HG03575 (cell line): ENCODE measurements around the gene GASK1A.

Experiments
- ATAC-seq: cut with Tn5 transposase; IDR thresholded peaks from one replicate; pipeline ENCODE4 v1.9.1; 2021; ENCODE audit not compliant: unreplicated experiment, insufficient number of reproducible peaks, low FRiP score; ENCODE audit errors: extremely low read depth

The GASK1A gene

GRCh38 chr3:43074901-43075689, 96.0 kb downstream of the GASK1A start:
- no peak for ATAC-seq

GRCh38 chr3:43075904-43076661, 97.0 kb downstream of the GASK1A start:
- no peak for ATAC-seq

DNA sequence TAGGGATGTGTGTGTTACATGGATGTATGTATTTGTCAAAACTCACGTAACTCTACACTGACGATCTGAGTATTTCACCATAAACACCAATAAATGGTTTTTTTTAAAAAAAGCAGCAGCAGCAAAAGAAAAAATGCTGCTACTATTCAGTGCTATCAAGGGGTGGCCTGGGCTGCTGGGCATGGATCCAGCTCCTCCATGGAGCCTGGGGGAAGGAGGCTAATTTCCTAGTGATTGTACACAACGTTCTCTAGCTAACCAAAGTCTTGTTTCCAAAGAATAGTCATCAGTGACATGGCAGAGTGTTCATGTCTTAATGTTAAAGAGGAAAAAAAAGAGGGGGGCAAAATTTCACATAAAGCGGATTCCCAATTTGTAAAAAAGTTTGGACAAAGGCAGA, 97.7 kb downstream of the GASK1A start:
- ATAC-seq, result no peak

DNA sequence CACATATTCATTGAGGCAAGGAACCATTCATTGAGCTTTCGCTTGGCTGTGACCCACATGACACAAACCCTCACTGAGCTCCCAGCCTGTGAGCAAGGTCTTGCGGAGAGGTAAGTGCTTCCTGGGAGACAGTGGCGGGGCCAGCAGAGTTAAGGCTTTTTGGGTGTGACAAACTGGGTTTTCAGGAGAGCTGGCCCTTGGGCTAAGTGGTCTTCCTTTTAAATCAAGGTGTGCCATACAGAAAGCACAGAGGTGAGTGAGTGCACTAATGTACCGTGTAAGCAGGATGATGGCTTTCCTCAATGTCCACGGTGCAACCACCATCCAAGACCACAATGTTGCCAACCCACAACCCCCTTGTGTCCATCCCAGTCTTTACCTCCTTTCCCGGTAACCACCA, 98.2 kb downstream of the GASK1A start:
- no peak for ATAC-seq

GRCh38 chr3:43077707-43078106, 98.6 kb downstream of the GASK1A start:
- ATAC-seq, result no peak

- ATAC-seq, result no peak
Measured at GRCh38 chr3:43079536-43080332, 100.6 kb downstream of the GASK1A start.

GRCh38 chr3:43080726-43081568, 101.8 kb downstream of the GASK1A start:
- ATAC-seq, result no peak

DNA sequence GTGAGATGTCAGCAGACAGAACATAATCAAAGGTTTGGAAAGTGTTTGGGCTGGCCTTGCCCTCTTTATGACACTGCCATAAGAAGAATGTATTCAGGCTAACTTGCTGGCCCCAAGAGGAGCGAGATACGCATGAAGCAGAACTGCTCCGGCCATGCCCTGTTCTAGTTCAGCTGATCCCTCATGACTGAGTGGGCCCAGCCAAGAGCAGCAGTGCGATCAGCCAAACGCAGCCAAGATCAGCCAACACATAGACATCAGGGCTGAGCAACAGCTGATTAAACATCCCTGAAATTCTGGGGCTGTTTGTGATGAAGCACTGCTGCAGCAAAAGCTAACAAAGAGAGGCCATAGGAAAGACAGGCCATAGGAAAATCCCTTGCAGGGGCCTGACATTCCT, 102.7 kb downstream of the GASK1A start:
- no peak for ATAC-seq

DNA sequence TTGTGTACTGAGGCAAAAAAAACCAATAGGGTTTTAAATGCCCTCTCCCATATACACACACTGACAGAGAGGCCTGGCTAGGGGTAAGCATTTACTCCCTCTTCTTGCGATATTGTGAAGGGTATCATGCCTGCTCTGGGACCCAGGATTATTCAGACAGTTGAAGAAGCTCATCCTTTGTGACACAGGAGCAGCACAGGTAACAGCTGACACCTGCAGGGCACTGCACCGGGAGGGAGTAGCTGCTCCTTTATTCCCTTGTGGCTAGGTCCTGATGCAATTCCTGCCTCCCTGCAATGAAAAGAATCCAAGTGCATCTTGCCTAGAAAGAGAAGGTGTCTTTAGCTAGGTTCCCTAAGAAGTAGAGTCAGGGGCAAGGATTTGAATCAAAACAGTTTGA, 103.3 kb downstream of the GASK1A start:
- ATAC-seq, result no peak

GRCh38 chr3:43086460-43087165, 107.5 kb downstream of the GASK1A start:
- ATAC-seq, result no peak

DNA sequence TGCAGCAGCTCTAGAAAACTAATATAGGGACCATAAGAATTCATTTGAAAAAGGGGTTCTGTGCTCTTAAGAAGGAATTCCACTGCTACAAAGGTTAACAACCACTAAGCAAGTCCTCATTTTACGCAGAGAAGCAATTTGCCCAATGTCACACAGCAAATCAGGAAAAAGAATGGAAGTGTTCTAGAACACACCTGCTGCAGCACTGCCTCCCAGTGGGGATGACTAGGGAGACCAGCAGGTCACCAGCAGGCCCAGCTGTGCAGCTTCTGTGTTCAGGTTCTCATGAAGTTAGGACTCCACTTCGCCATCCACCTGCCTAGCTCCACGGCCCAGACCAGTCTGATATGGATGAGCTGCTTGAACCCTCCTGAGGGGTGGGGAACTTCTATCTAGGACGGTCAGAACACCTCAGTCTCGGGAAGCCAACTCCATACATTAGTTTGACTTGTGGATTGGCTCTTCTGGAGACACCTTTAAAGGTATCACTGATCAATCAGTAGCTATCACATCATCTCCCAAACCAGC, 108.2 kb downstream of the GASK1A start:
- ATAC-seq, result no peak

- ATAC-seq, result no peak
Measured at GRCh38 chr3:43089081-43089480, 110.0 kb downstream of the GASK1A start.

DNA sequence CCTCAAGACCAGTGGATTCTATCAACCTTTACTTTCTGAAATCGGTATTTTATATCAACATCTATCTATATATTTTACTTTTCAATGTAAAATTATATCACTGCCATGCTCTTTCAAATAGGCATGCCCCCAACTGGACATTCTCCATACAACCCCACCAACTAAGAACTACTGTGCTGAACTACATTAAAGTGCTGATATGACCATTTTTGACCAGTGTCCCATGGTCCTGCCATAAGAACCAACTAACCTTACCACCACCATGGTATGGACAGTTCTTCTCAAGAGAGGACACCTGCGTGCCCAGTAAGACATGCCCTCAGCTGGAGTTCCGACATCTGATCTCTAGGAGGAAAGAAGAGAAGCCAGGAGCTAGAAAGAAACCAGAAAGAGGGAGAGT, 111.1 kb downstream of the GASK1A start:
- ATAC-seq, result no peak

- ATAC-seq, result no peak
Measured at GRCh38 chr3:43091481-43091880, 112.4 kb downstream of the GASK1A start.

GRCh38 chr3:43093006-43093405, 113.9 kb downstream of the GASK1A start:
- no peak for ATAC-seq

DNA sequence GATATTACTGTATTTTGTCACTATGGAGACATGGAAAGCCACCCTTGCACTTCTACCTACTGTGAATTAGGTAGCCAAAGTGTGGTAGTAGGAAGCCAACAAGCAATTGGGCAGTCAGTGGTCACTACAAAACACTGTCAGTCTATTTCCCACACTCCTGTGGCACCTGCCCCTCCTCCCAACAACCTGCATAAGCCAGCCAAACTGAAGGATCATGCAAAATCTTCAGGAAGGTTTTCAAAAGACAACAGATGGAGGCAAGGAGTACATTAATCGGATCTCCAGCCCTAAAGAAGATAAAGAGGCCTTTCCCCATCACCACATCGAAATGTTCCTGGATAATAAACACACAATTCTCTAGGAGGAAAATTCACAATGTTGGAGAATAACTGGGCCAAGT, 114.9 kb downstream of the GASK1A start:
- ATAC-seq, result no peak

DNA sequence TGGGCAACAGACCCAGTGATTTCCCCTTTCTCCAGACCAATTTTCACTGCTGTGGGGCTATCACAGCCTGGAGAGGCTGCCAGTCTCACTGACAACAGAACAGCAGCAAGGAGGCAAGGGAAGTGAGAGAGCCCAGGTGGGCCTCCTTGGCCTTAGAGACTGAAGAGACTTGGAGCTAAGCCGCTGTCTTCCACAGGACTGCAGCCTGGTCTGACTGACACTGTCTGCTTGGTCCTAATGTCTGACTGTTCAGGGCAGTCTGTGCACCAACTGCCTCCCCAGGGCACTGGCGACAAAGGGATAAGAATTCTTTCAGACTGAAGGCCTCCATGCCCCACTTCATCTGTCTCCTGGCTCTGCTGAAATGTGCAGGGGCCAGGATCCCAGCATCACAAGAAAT, 115.3 kb downstream of the GASK1A start:
- no peak for ATAC-seq

DNA sequence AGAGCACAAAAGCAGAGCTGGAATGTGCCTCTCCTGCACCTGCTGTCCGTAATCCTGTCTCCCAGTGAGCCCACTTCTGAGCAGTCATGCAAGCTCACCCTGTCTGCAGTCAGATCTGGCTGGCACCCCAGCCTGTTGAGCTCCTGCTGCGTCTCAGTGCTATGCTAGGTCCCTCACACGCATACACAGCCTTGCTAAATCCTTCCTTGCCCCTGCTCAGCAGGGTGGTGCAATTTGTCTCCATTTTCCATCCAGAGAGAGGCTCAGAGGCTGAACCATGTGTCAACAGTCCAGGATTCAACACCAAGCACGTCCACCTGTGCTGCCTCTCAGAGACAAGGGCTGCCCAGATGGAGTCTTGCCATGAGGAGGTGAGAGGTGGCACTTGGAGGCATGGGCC, 115.7 kb downstream of the GASK1A start:
- ATAC-seq, result no peak
